Esophagus mucosa (tissue), 1 donor: ENCODE results near the gene HLA-E. TPM values are rescaled to one million over a fixed set of nuclear protein-coding genes. Genes with fewer than 3 reads are reported as not detected.
A peak's percentile ranks its signal among the peaks of the same experiment; 100 is the strongest.
"Not testable (repeated sequence)": the region's sequence is repeated elsewhere in the genome, so short reads cannot be mapped to it uniquely, and the experiment has no call there.

Experiments used
- ATAC-seq: fragments of 200-7000 bp; cut with Tn5 transposase; one replicate; pipeline ENCODE4 v1.9.1; 2020
- total RNA-seq: library from RNA; stranded (reverse); gene quantifications from one replicate; pipeline ENCODE4 v1.2.4, GENCODE V29; 2023
- donor health status: DM: yes; HTN: yes; CAD: no.

HLA-E gene
- total RNA-seq, 1 donor from 2014 or later = 190 TPM

GRCh38 chr6:30481211-30481964 is 7.9 kb upstream of the HLA-E start:
- ATAC-seq = peak; percentile 19

- ATAC-seq = peak; percentile 81
These were observed 7.2 kb upstream of the HLA-E start for GRCh38 chr6:30481965-30482644.

- no peak for ATAC-seq
These were observed 5.5 kb upstream of the HLA-E start for GRCh38 chr6:30483677-30484279.

GRCh38 chr6:30485236-30485635 is 4.1 kb upstream of the HLA-E start:
- ATAC-seq = no peak

GRCh38 chr6:30487926-30488325 is 1.4 kb upstream of the HLA-E start:
- no peak for ATAC-seq

GRCh38 chr6:30488697-30489080 is 620 bp upstream of the HLA-E start:
- not testable (repeated sequence) for ATAC-seq

- peak; percentile 76 for ATAC-seq
These were observed 942 bp downstream of the HLA-E start for GRCh38 chr6:30490026-30490876.

- ATAC-seq = not testable (repeated sequence)
These were observed 2.1 kb downstream of the HLA-E start for GRCh38 chr6:30491291-30491953.

- ATAC-seq = no peak
These were observed 3.0 kb downstream of the HLA-E start for GRCh38 chr6:30491991-30492952.

- ATAC-seq = no peak
These were observed 4.4 kb downstream of the HLA-E start for GRCh38 chr6:30493643-30494250.

GRCh38 chr6:30494291-30494861 is 5.1 kb downstream of the HLA-E start:
- no peak for ATAC-seq

GRCh38 chr6:30495060-30495459 is 5.8 kb downstream of the HLA-E start:
- ATAC-seq = not testable (repeated sequence)

GRCh38 chr6:30495993-30496392 is 6.7 kb downstream of the HLA-E start:
- no peak for ATAC-seq

GRCh38 chr6:30497261-30497599 is 7.9 kb downstream of the HLA-E start:
- not testable (repeated sequence) for ATAC-seq

- no peak for ATAC-seq
These were observed 8.4 kb downstream of the HLA-E start for GRCh38 chr6:30497714-30498113.

- ATAC-seq = not testable (repeated sequence)
These were observed 9.4 kb downstream of the HLA-E start for GRCh38 chr6:30498705-30499104.

GRCh38 chr6:30500421-30501355 is 11.4 kb downstream of the HLA-E start:
- ATAC-seq = no peak

- ATAC-seq = peak; percentile 8
These were observed 18.8 kb downstream of the HLA-E start for GRCh38 chr6:30507849-30508827.
